B cell (primary cell): Measurements from ENCODE around the gene ESRRB.

ENCODE experiments used
- CTCF ChIP-seq: fragments of 200-600 bp; IDR thresholded peaks from one replicate; pipeline ENCODE4 v1.8.0; 2022; ENCODE audit warnings: antibody characterized with exemption, mild to moderate bottlenecking
- EZH2 ChIP-seq: IDR thresholded peaks from 2 replicates; pipeline ENCODE4 v1.6.1; 2012; ENCODE audit warnings: borderline replicate concordance, low read depth, mild to moderate bottlenecking, moderate library complexity, low read length; ENCODE audit not compliant: insufficient read depth, poor library complexity, severe bottlenecking

- TF ChIP-seq CTCF (no peak), EZH2 (no peak)
These were observed 162.7 kb downstream of the ESRRB start for GRCh38 chr14:76538648-76539008.
